OCI-LY1 (cell line): ENCODE data around the gene CAMK2D.

Source experiments
- EZH2 ChIP-seq: fragments of 200-600 bp; sonication (generic), shearing (Covaris generic); IDR thresholded peaks from 2 replicates; pipeline ENCODE4 v1.8.0; 2017; ENCODE audit warnings: borderline replicate concordance, mixed run types, mild to moderate bottlenecking, antibody characterized with exemption, low read length, moderate library complexity, mixed read lengths
- TF ChIP-seq, protein P1 (sequence below): fragments of 200-600 bp; sonication (generic), shearing (Covaris generic); IDR thresholded peaks from 2 replicates; pipeline ENCODE4 v1.5.1; 2017; ENCODE audit warnings: mild to moderate bottlenecking, antibody characterized with exemption, low read length, moderate library complexity, mixed read lengths

DNA sequence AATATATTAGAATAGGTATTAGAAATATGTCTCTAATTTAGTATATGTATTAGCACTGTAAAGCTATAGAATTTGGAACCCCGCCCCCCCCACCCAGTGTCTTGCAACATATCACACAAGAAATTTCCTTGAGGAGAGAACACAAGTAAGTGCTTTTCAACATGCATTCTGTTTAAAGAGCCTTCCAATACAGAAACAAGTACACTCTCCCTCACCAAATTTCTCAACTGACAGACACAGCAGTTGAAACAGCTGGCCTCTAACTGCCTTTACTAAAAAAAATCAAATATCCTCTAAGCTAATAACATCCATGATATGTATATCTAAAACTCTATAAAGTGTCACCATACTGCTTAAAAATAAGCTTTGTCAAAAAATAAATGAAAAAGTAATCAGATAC is 12.4 kb downstream of the CAMK2D start:
- TF ChIP-seq, protein P1, sequence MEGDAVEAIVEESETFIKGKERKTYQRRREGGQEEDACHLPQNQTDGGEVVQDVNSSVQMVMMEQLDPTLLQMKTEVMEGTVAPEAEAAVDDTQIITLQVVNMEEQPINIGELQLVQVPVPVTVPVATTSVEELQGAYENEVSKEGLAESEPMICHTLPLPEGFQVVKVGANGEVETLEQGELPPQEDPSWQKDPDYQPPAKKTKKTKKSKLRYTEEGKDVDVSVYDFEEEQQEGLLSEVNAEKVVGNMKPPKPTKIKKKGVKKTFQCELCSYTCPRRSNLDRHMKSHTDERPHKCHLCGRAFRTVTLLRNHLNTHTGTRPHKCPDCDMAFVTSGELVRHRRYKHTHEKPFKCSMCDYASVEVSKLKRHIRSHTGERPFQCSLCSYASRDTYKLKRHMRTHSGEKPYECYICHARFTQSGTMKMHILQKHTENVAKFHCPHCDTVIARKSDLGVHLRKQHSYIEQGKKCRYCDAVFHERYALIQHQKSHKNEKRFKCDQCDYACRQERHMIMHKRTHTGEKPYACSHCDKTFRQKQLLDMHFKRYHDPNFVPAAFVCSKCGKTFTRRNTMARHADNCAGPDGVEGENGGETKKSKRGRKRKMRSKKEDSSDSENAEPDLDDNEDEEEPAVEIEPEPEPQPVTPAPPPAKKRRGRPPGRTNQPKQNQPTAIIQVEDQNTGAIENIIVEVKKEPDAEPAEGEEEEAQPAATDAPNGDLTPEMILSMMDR: no peak
- no peak for TF ChIP-seq EZH2
